BJ (cell line): ENCODE data around the gene PHGDH. TPM values are rescaled to one million over a fixed set of nuclear protein-coding genes. Genes with fewer than 3 reads are reported as not detected.
"Not testable (repeated sequence)": the region's sequence is repeated elsewhere in the genome, so short reads cannot be mapped to it uniquely, and the experiment has no call there.

ENCODE experiments used
- CTCF ChIA-PET: fragments of 350-600 bp; formaldehyde crosslinking; extraction: SDS; loops from one replicate; lab custom pipeline; 2021; ENCODE audit warnings: antibody characterized with exemption, inconsistent platforms; lab: Yijun Ruan, JAX
- POLR2A ChIA-PET: fragments of 300-600 bp; sonication (Branson Sonifier 250); formaldehyde crosslinking; extraction: SDS; loops from one replicate; lab custom pipeline; 2021; ENCODE audit warnings: antibody characterized with exemption; lab: Charles Lee
- DNase-seq: peaks from one replicate; pipeline ENCODE4 v3.0.0-alpha.2; 2011; ENCODE audit warnings: low read depth
- H3K27me3 ChIP-seq: 2 replicates; pipeline ENCODE4 v1.6.0; 2011; ENCODE audit warnings: low read length; ENCODE audit not compliant: control insufficient read depth, insufficient read depth
- H3K36me3 ChIP-seq: 2 replicates; pipeline ENCODE4 v1.5.1; 2011; ENCODE audit warnings: low read length; ENCODE audit not compliant: control insufficient read depth, insufficient read depth
- H3K4me3 ChIP-seq: 2 replicates; pipeline ENCODE4 v1.5.1; 2011; ENCODE audit warnings: low read depth, mild to moderate bottlenecking, control low read depth, low read length
- polyA plus RNA-seq: library from polyadenylated mRNA; depleted of rRNA; stranded (reverse); fragments of >200 nt; gene quantifications from 2 replicates; pipeline ENCODE4 v1.2.3, GENCODE V29; 2011
- TF ChIP-seq, protein P1 (sequence below): IDR thresholded peaks from 2 replicates; pipeline ENCODE4 v1.5.1; 2011; ENCODE audit warnings: low read depth, mild to moderate bottlenecking, control low read depth, inconsistent platforms, low read length, moderate library complexity; ENCODE audit not compliant: insufficient read depth

PHGDH gene
- polyA plus RNA-seq, 1 experiment, result 287 TPM

DNA sequence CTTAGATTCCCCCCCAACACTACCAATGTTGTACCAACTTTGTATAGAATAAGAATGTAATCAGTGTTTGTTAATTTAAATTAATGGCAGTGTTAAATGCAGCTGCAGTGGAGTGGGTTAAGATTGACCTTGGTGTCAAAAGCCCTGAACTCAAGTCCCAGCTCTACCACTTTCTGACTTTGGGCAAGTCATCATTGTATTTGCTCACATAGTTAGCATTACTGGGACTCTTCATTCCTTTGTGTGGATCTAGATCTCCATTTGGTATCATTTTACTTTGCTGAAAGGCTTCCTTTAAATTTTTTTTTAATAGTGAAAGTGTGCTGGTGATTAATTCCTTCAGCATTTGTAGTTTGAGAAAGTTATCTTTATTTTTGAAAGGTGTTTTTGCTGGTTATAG lies 22.2 kb upstream of the PHGDH start:
- ChIA-PET POLR2A (no interaction called here), CTCF (interaction anchor here (1.1 to 6.1 kb wide), 3 partner anchors 14 to 78 kb away, joined by 3 to 46 read pairs (median 6); no protein-coding TSS in a partner anchor)
- Histone ChIP-seq H3K36me3 (no peaks in the 10 kb centered on the region), H3K4me3 (no peak overlapping the region), H3K27me3 (no peaks in the 10 kb centered on the region)
- TF ChIP-seq, protein P1, sequence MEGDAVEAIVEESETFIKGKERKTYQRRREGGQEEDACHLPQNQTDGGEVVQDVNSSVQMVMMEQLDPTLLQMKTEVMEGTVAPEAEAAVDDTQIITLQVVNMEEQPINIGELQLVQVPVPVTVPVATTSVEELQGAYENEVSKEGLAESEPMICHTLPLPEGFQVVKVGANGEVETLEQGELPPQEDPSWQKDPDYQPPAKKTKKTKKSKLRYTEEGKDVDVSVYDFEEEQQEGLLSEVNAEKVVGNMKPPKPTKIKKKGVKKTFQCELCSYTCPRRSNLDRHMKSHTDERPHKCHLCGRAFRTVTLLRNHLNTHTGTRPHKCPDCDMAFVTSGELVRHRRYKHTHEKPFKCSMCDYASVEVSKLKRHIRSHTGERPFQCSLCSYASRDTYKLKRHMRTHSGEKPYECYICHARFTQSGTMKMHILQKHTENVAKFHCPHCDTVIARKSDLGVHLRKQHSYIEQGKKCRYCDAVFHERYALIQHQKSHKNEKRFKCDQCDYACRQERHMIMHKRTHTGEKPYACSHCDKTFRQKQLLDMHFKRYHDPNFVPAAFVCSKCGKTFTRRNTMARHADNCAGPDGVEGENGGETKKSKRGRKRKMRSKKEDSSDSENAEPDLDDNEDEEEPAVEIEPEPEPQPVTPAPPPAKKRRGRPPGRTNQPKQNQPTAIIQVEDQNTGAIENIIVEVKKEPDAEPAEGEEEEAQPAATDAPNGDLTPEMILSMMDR, result no peak
- no peak for DNase-seq

DNA sequence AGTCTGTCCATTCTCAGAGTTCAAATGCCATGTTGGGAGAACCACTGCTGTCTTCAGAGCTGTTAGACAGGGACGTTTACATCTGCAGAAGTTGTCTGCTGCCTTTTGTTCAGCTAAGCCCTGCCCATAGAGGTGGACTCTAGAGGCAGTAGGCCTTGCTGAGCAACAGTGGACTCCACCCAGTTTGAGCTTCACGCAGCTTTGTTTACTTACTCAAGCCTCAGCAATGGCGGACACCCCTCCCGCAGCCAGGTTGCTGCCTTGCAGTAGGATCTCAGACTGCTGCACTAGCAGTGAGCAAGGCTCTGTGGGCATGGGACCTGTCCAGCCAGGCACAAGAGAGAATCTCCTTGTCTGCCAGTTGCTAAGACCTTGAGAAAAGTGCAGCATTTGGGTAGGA lies 14.9 kb upstream of the PHGDH start:
- POLR2A ChIA-PET, H3K27me3 ChIP-seq, H3K4me3 ChIP-seq, DNase-seq, H3K36me3 ChIP-seq: not testable (repeated sequence)
- CTCF ChIA-PET, result interaction anchor here (2.0 kb wide), 1 partner anchor 21 kb away, joined by 8 read pairs; no protein-coding TSS in a partner anchor

- ChIA-PET CTCF (interaction anchor here (0.7 to 1.7 kb wide), 2 partner anchors 23 to 83 kb away, joined by 3 to 4 read pairs; no protein-coding TSS in a partner anchor), POLR2A (no interaction called here)
- TF ChIP-seq, protein P1, result no peak
- Histone ChIP-seq H3K36me3 (no peaks in the 10 kb centered on the region), H3K4me3 (no peak overlapping the region), H3K27me3 (peaks cover 3% of the 10 kb centered on the region)
- DNase-seq, result no peak
Observed at GRCh38 chr1:119697598-119697997, 14.1 kb upstream of the PHGDH start.

DNA sequence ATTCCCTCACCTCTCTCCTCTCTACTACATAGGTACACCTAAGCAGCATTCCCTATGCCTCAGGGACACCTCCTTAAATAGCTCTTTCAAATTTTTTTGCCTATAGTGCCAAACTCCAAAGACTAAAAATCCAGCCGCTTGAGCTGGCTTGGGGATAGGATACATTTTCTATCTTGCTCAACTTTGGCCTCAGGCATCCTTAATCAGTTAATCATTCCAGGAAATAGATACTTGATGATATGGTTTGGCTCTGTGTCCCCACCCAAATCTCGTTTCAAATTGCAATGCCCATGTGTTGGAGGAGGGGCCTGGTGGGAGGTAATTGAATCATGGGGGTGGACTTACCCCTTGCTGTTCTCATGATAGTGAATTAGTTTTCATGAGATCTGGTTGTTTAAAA lies 11.4 kb upstream of the PHGDH start:
- CTCF ChIA-PET, result no interaction called here
- DNase-seq, result no peak

DNA sequence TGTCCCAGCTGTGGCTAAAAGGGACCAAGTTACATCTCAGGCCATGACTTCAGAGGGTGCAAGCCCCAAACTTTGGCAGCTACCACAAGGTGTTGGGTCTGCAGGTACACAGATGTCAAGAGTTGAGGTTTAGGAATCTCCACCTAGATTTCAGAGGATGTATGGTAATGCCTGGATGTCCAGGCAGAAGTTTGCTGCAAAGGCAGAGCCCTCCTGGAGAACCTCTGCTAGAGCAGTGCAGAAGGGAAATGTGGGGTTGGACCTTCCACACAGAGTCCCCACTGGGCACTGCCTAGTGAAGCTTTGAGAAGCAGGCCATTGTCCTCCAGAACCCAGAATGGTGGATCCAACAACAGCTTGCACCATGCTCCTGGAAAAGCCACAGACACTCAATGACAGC lies 10.1 kb upstream of the PHGDH start:
- no peaks in the 10 kb centered on the region for H3K36me3 ChIP-seq
- DNase-seq, result no peak
- peaks cover 3% of the 10 kb centered on the region for H3K27me3 ChIP-seq
- TF ChIP-seq, protein P1, result no peak
- H3K4me3 ChIP-seq, result no peak overlapping the region
- ChIA-PET POLR2A (no interaction called here), CTCF (no interaction called here)

More for the DNA sequence above, 11.4 kb upstream of the PHGDH start:
- Histone ChIP-seq H3K27me3 (peaks cover 3% of the 10 kb centered on the region), H3K4me3 (no peak overlapping the region), H3K36me3 (no peaks in the 10 kb centered on the region)
- TF ChIP-seq, protein P1, result no peak
- POLR2A ChIA-PET, result no interaction called here

DNA sequence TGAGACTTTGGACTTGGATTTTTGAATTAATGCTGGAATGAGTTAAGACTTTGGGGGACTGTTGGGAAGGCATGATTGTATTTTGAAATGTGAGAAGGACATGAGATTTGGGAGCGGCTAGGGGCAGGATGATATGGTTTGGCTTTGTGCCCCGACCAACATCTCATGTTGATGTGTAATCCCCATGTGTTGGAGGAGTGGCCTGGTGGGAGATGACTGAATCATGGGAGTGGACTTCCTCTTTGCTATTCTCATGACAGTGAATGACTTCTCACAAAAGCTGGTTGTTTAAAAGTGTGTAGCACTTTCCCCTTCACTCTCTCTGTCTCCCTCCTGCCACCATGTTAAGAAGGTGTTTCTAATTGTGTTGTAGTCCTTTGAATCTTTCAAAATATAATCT lies 9.3 kb upstream of the PHGDH start:
- Histone ChIP-seq H3K27me3 (peaks cover 1% of the 10 kb centered on the region; the same call in 1 of the 2 replicates), H3K36me3 (no peaks in the 10 kb centered on the region), H3K4me3 (no peak overlapping the region)
- TF ChIP-seq, protein P1, result no peak
- ChIA-PET POLR2A (no interaction called here), CTCF (interaction anchor here (1.3 to 1.4 kb wide), 2 partner anchors 42 to 91 kb away, joined by 3 to 5 read pairs; no protein-coding TSS in a partner anchor)
- peak; percentile 42 for DNase-seq
